ENCODE measurements around the gene RPRD1A. TPM values are rescaled to one million over a fixed set of nuclear protein-coding genes. Genes with fewer than 3 reads are reported as not detected.
"Not testable (repeated sequence)": the region's sequence is repeated elsewhere in the genome, so short reads cannot be mapped to it uniquely, and the experiment has no call there.

RPRD1A gene
- total RNA-seq, 2 experiments from 2014 or later = 27.9 to 32.1 TPM

- no peak for ATAC-seq
Observed at GRCh38 chr18:36028859-36029258, 38.5 kb downstream of the RPRD1A start.

DNA sequence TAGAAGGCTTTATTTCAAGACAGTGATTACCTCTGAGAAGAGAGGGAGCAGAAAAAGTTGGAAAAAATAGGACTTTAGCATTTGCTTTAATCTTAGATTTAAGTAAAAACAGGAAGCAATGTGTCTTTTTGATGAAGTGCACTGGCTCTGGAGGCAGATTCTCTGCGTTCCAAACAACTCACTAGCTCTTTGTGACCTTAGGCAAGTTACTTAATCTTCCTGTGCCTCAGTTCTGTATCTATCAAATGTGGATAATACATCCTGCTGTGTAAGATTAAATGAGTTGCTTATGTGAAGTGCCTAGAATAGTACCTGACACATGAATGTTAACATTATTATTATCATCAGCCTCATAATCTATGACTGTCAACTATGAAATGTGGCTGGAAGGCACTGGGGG, 42.3 kb downstream of the RPRD1A start:
- no peak overlapping the region for H3K27ac Mint-ChIP-seq
- intact Hi-C loops (cut with DNase I, micrococcal nuclease) = no loop called here
- ATAC-seq = no peak
- peaks cover 21% of the 10 kb centered on the region for H3K4me1 Mint-ChIP-seq
- no peaks in the 10 kb centered on the region for H3K9me3 Mint-ChIP-seq (ENCODE audit: low read depth)
- no peaks in the 10 kb centered on the region for H3K27me3 Mint-ChIP-seq
- POLR2A ChIA-PET = no interaction called here
- CTCF ChIA-PET = interaction anchor here (1.9 kb wide), 1 partner anchor 260 kb away, joined by 5 read pairs; no protein-coding TSS in a partner anchor
- H3K36me3 Mint-ChIP-seq (ENCODE audit: low read depth) = peaks cover 14% of the 10 kb centered on the region
- H3K4me3 Mint-ChIP-seq = no peak overlapping the region
- DNase-seq = no peak

More at GRCh38 chr18:36028859-36029258, 38.5 kb downstream of the RPRD1A start:
- Mint-ChIP-seq H3K4me3 (no peak overlapping the region), H3K36me3 (ENCODE audit: low read depth) (peaks cover 20% of the 10 kb centered on the region), H3K4me1 (peaks cover 29% of the 10 kb centered on the region), H3K9me3 (ENCODE audit: low read depth) (no peaks in the 10 kb centered on the region), H3K27me3 (no peaks in the 10 kb centered on the region), H3K27ac (no peak overlapping the region)
- ChIA-PET CTCF (interaction anchor here (1.6 to 3.3 kb wide), 2 partner anchors 11 to 14 kb away, joined by 3 to 18 read pairs; no protein-coding TSS in a partner anchor), POLR2A (no interaction called here)
- DNase-seq = no peak
- intact Hi-C loops (cut with DNase I, micrococcal nuclease) = no loop called here

DNA sequence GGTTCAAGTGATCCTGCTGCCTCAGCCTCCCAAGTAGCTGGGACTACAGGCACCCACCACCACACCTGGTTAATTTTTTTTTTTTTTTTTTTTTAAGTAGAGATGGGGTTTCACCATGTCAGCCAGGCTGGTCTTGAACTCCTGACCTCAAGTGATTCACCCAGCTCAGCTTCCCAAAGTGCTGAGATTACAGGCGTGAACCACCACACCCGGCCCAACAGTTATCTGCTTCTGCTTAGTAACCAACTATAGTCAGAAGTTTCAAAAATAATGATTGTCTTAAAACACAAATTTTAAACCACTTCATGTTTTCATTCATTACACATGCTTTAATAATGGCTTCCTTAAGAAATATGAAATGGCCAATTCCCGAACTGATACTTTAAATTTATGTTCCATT, 43.1 kb downstream of the RPRD1A start:
- DNase-seq = peak; percentile 13
- POLR2A ChIA-PET; H3K27me3 Mint-ChIP-seq; H3K4me3 Mint-ChIP-seq; intact Hi-C loops (cut with DNase I, micrococcal nuclease); H3K9me3 Mint-ChIP-seq (ENCODE audit: low read depth); H3K27ac Mint-ChIP-seq: not testable (repeated sequence)
- peaks cover 12% of the 10 kb centered on the region for H3K36me3 Mint-ChIP-seq (ENCODE audit: low read depth)
- H3K4me1 Mint-ChIP-seq = peaks cover 17% of the 10 kb centered on the region
- ATAC-seq = peak; percentile 36
- CTCF ChIA-PET = interaction anchor here (1.9 kb wide), 1 partner anchor 260 kb away, joined by 5 read pairs; no protein-coding TSS in a partner anchor

DNA sequence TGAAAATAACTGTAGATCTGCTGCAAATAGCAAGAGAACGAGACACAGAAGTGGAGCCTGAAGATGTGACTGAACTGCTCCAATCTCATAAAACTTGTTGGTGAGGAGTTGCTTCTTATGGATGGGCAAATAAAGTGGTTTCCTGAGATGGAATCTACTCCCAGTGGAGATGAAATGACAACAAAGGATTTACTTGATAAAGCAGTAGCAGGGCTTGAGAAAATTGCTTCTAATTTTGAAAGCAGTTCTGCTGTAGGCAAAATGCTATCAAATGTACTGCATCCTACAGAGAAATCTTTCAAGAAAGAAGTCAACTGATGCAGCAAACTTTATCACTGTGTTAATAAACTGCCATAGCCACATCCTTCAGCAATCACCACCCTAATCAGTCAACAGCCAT, 44.0 kb downstream of the RPRD1A start:
- Mint-ChIP-seq H3K4me1 (peaks cover 10% of the 10 kb centered on the region), H3K27ac (no peak overlapping the region), H3K27me3 (no peaks in the 10 kb centered on the region), H3K4me3 (no peak overlapping the region), H3K9me3 (ENCODE audit: low read depth) (no peaks in the 10 kb centered on the region), H3K36me3 (ENCODE audit: low read depth) (peaks cover 11% of the 10 kb centered on the region)
- intact Hi-C loops (cut with DNase I, micrococcal nuclease) = loop anchor here in 1 of 2 experiments (2.0 kb wide), 1 partner anchor 43 kb away; the partner anchor contains the start of gene RPRD1A
- ATAC-seq (no peak), DNase-seq (no peak)
- ChIA-PET POLR2A (no interaction called here), CTCF (interaction anchor here (2.5 kb wide), 1 partner anchor 110 kb away, joined by 5 read pairs; no protein-coding TSS in a partner anchor)

GRCh38 chr18:36020174-36020711, 47.1 kb downstream of the RPRD1A start:
- Mint-ChIP-seq H3K4me1 (peaks cover 4% of the 10 kb centered on the region), H3K27me3 (no peaks in the 10 kb centered on the region), H3K4me3 (no peak overlapping the region), H3K36me3 (ENCODE audit: low read depth) (peaks cover 3% of the 10 kb centered on the region), H3K27ac (no peak overlapping the region), H3K9me3 (ENCODE audit: low read depth) (no peaks in the 10 kb centered on the region)
- ATAC-seq (no peak), DNase-seq (no peak)
- intact Hi-C loops (cut with DNase I, micrococcal nuclease) = no loop called here
- ChIA-PET POLR2A (no interaction called here), CTCF (interaction anchor here (0.8 to 1.2 kb wide), 2 partner anchors 76 to 260 kb away, joined by 3 to 4 read pairs; no protein-coding TSS in a partner anchor)

GRCh38 chr18:36017232-36017631, 50.1 kb downstream of the RPRD1A start:
- CTCF ChIA-PET = interaction anchor here (0.5 to 4.3 kb wide), 24 partner anchors 11 to 649 kb away, joined by 3 to 33 read pairs (median 3); no protein-coding TSS in a partner anchor
- intact Hi-C loops (cut with DNase I, micrococcal nuclease) = loop anchor here (1.0 to 10.0 kb wide), 5 partner anchors 79 to 555 kb away; no protein-coding TSS in a partner anchor
- Mint-ChIP-seq H3K36me3 (ENCODE audit: low read depth) (no peaks in the 10 kb centered on the region), H3K27ac (no peak overlapping the region), H3K27me3 (no peaks in the 10 kb centered on the region), H3K4me3 (no peak overlapping the region), H3K4me1 (no peaks in the 10 kb centered on the region), H3K9me3 (ENCODE audit: low read depth) (no peaks in the 10 kb centered on the region)
- DNase-seq (no peak), ATAC-seq (no peak)
- POLR2A ChIA-PET = interaction anchor here (0.6 kb wide), 1 partner anchor 86 kb away, joined by 3 read pairs; no protein-coding TSS in a partner anchor

DNA sequence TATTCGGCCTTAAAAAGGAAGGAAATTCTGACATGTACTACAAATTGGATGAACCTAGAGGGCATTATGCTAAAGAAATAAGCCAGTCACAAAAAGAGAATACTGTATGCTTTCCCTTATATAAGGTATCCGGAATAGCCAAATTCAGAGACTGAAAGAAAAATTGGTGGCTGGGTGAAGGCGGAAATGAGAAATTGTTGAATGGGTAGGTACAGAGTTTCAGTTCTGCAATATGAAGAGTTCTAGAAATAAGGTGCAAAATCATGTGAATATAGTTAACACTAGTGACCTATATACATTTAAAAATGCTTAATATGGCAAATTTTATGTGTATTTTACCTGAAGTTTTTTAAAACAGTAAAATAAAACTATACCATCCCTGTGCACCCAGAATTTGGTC, 51.7 kb downstream of the RPRD1A start:
- CTCF ChIA-PET = interaction anchor here (3.6 to 4.3 kb wide), 2 partner anchors 80 to 270 kb away, joined by 25 to 33 read pairs; no protein-coding TSS in a partner anchor
- no peaks in the 10 kb centered on the region for H3K36me3 Mint-ChIP-seq (ENCODE audit: low read depth)
- DNase-seq (no peak), ATAC-seq (no peak)
- POLR2A ChIA-PET = no interaction called here
- H3K4me1 Mint-ChIP-seq = no peaks in the 10 kb centered on the region
- no peaks in the 10 kb centered on the region for H3K9me3 Mint-ChIP-seq (ENCODE audit: low read depth)
- intact Hi-C loops (cut with DNase I, micrococcal nuclease) = loop anchor here (2.0 to 10.0 kb wide), 3 partner anchors 119 to 557 kb away; no protein-coding TSS in a partner anchor
- H3K27me3 Mint-ChIP-seq = no peaks in the 10 kb centered on the region
- no peak overlapping the region for H3K27ac Mint-ChIP-seq
- no peak overlapping the region for H3K4me3 Mint-ChIP-seq

- no peak overlapping the region for H3K4me3 Mint-ChIP-seq
- no peak for ATAC-seq
- intact Hi-C loops (cut with DNase I, micrococcal nuclease) = loop anchor here in 1 of 2 experiments (10.0 kb wide), 1 partner anchor 122 kb away; no protein-coding TSS in a partner anchor
- no peak overlapping the region for H3K27ac Mint-ChIP-seq
- H3K27me3 Mint-ChIP-seq = no peaks in the 10 kb centered on the region
- H3K4me1 Mint-ChIP-seq = no peaks in the 10 kb centered on the region
- CTCF ChIA-PET = interaction anchor here (0.6 kb wide), 1 partner anchor 396 kb away, joined by 4 read pairs; no protein-coding TSS in a partner anchor
- H3K9me3 Mint-ChIP-seq (ENCODE audit: low read depth) = no peaks in the 10 kb centered on the region
- POLR2A ChIA-PET = no interaction called here
- no peak for DNase-seq
- no peaks in the 10 kb centered on the region for H3K36me3 Mint-ChIP-seq (ENCODE audit: low read depth)
Observed at GRCh38 chr18:36012891-36013290, 54.5 kb downstream of the RPRD1A start.

DNA sequence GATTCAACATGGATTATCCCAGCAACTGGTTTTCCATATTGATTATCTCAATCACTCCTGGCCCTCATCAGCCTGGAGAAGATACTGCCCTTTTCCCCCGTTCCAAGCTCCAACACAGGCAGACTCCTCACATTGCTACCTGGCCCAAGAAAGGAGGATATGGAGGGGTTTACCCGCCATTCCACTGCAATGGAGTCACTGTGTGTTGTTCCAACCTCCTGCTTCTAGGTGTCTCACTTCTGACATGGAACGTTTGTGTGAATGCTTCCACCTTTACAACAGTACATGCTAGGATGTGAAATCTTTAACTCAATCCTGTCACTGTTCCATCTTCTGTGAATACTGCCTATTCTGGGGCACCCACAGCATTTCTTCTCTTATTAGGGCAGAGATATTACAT, 58.1 kb downstream of the RPRD1A start:
- intact Hi-C loops (cut with DNase I, micrococcal nuclease) = no loop called here
- H3K9me3 Mint-ChIP-seq (ENCODE audit: low read depth) = no peaks in the 10 kb centered on the region
- ATAC-seq (no peak), DNase-seq (no peak)
- ChIA-PET POLR2A (no interaction called here), CTCF (interaction anchor here (0.6 kb wide), 1 partner anchor 93 kb away, joined by 3 read pairs; no protein-coding TSS in a partner anchor)
- H3K4me3 Mint-ChIP-seq = no peak overlapping the region
- H3K27me3 Mint-ChIP-seq = no peaks in the 10 kb centered on the region
- H3K27ac Mint-ChIP-seq = no peak overlapping the region
- H3K4me1 Mint-ChIP-seq = no peaks in the 10 kb centered on the region
- H3K36me3 Mint-ChIP-seq (ENCODE audit: low read depth) = no peaks in the 10 kb centered on the region

- Mint-ChIP-seq H3K4me3 (no peak overlapping the region), H3K9me3 (ENCODE audit: low read depth) (no peaks in the 10 kb centered on the region), H3K27me3 (no peaks in the 10 kb centered on the region), H3K4me1 (no peaks in the 10 kb centered on the region), H3K27ac (no peak overlapping the region), H3K36me3 (ENCODE audit: low read depth) (no peaks in the 10 kb centered on the region)
- CTCF ChIA-PET = no interaction called here
- no peak for DNase-seq
- no peak for ATAC-seq
- intact Hi-C loops (cut with DNase I, micrococcal nuclease) = no loop called here
- POLR2A ChIA-PET = no interaction called here
Observed at GRCh38 chr18:36006997-36007396, 60.4 kb downstream of the RPRD1A start.

DNA sequence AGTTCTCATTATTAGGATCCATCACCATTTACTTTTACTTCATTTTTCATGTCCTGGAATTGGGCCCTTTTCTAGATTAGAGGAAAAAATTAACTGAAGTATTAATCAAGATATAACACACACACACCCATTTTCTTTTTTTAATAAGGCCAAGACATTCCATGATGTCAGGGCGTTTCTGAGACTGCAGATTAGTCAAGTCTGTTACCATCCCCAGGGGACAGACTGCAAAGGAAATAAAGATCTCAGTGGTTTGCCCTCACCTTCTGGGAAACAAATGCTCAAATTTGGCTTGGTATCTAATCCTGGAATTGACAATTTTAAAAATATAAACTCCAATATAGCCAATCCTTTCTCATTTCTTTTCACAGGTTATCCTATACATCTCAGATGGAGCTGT, 67.4 kb downstream of the RPRD1A start:
- no peak for DNase-seq
- CTCF ChIA-PET = interaction anchor here (1.3 to 2.4 kb wide), 2 partner anchors 10 to 24 kb away, joined by 4 to 5 read pairs; no protein-coding TSS in a partner anchor

DNA sequence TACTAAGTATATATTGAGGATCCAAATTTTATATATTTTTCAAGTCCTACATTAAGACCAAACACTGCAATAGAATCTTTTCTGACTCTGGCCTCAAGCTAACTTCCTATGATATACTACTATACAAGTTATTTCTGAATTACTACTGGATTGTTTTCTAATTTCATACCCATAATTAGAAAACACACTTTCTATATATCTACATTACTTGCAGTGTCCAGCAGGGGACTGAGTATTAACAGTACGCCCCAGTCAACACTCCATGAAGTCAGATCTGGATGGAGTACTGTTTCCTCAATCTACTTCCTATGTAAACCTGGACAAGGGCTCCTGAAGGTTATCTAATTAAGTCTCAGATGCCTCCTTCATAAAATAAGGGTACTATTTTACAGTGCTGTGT, 68.4 kb downstream of the RPRD1A start:
- Mint-ChIP-seq H3K9me3 (ENCODE audit: low read depth) (no peaks in the 10 kb centered on the region), H3K36me3 (ENCODE audit: low read depth) (no peaks in the 10 kb centered on the region), H3K27ac (no peak overlapping the region), H3K4me3 (no peak overlapping the region), H3K4me1 (no peaks in the 10 kb centered on the region), H3K27me3 (no peaks in the 10 kb centered on the region)
- DNase-seq (no peak), ATAC-seq (no peak)
- ChIA-PET CTCF (interaction anchor here (0.9 to 2.4 kb wide), 3 partner anchors 9 to 161 kb away, joined by 3 to 5 read pairs (median 3); no protein-coding TSS in a partner anchor), POLR2A (no interaction called here)
- intact Hi-C loops (cut with DNase I, micrococcal nuclease) = no loop called here

More for the DNA sequence above, 67.4 kb downstream of the RPRD1A start:
- H3K9me3 Mint-ChIP-seq (ENCODE audit: low read depth) = no peaks in the 10 kb centered on the region
- H3K36me3 Mint-ChIP-seq (ENCODE audit: low read depth) = no peaks in the 10 kb centered on the region
- POLR2A ChIA-PET = interaction anchor here (0.6 kb wide), 1 partner anchor 63 kb away, joined by 3 read pairs; no protein-coding TSS in a partner anchor
- H3K4me1 Mint-ChIP-seq = no peaks in the 10 kb centered on the region
- no peak for ATAC-seq
- intact Hi-C loops (cut with DNase I, micrococcal nuclease) = no loop called here
- no peak overlapping the region for H3K4me3 Mint-ChIP-seq
- no peak overlapping the region for H3K27ac Mint-ChIP-seq
- H3K27me3 Mint-ChIP-seq = no peaks in the 10 kb centered on the region
